KMS-11 (cell line): ENCODE data around the gene TMEM69.
"Not testable (repeated sequence)": the region's sequence is repeated elsewhere in the genome, so short reads cannot be mapped to it uniquely, and the experiment has no call there.

ENCODE experiments used
- H2AFZ ChIP-seq: fragments of 200-600 bp; sonication (generic); 2 replicates; pipeline ENCODE4 v1.6.1; 2016; ENCODE audit warnings: antibody characterized with exemption, mixed run types, low read depth
- H3K27ac ChIP-seq: fragments of 200-600 bp; sonication (generic); 2 replicates; pipeline ENCODE4 v1.6.1; 2016; ENCODE audit warnings: mild to moderate bottlenecking, mixed run types
- H3K27me3 ChIP-seq: fragments of 200-600 bp; sonication (generic); 2 replicates; pipeline ENCODE4 v1.6.1; 2017; ENCODE audit warnings: mild to moderate bottlenecking, low read depth, mixed run types, moderate library complexity; ENCODE audit not compliant: insufficient read depth
- H3K36me3 ChIP-seq: fragments of 200-600 bp; sonication (generic); 2 replicates; pipeline ENCODE4 v1.6.1; 2017; ENCODE audit warnings: mild to moderate bottlenecking, mixed run types; ENCODE audit not compliant: insufficient read depth
- H3K4me1 ChIP-seq: fragments of 200-600 bp; sonication (generic); 2 replicates; pipeline ENCODE4 v1.6.1; 2016; ENCODE audit warnings: mild to moderate bottlenecking, low read depth, mixed run types; ENCODE audit not compliant: poor library complexity, severe bottlenecking
- H3K4me2 ChIP-seq: fragments of 200-600 bp; sonication (generic); 2 replicates; pipeline ENCODE4 v1.7.0; 2016; ENCODE audit warnings: mild to moderate bottlenecking, mixed run types
- H3K4me3 ChIP-seq: fragments of 200-600 bp; sonication (generic); IDR thresholded peaks from 2 replicates; pipeline ENCODE4 v1.6.1; 2017; ENCODE audit warnings: low read depth, low read length, mixed read lengths; ENCODE audit not compliant: insufficient read depth
- H3K79me2 ChIP-seq: fragments of 200-600 bp; sonication (generic); 2 replicates; pipeline ENCODE4 v1.6.1; 2016; ENCODE audit warnings: low read depth, mixed run types; ENCODE audit not compliant: insufficient read depth
- H3K9ac ChIP-seq: fragments of 200-600 bp; sonication (generic); 2 replicates; pipeline ENCODE4 v1.6.1; 2016; ENCODE audit warnings: mild to moderate bottlenecking, mixed run types
- H4K20me1 ChIP-seq: fragments of 200-600 bp; sonication (generic); 2 replicates; pipeline ENCODE4 v1.6.1; 2016; ENCODE audit warnings: mild to moderate bottlenecking, mixed run types; ENCODE audit not compliant: insufficient read depth
- CTCF ChIP-seq: fragments of 200-600 bp; sonication (generic); conservative IDR thresholded peaks from 2 replicates; pipeline ENCODE4 v1.6.1; 2017; ENCODE audit warnings: low read depth, mild to moderate bottlenecking, antibody characterized with exemption, low read length, moderate library complexity, mixed read lengths

TMEM69 gene

DNA sequence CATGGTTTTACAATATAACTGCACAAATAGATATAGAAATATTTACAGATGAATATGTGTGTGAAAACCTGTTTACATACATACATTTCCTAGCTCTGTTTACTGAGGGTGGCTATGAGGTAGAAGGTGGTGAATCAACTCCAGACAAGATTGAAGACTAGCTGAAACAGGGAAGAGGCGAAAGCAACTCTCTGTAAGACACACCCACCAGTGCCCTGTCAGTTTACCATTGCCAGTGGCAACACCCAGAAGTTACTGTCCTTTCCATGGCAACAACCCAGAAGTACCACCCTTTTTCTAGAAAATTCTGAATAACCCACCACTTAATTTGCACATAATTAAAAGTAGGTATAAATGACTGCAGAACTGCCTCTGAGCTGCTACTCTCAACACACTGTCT is 16.7 kb downstream of the TMEM69 start:
- no peak for TF ChIP-seq CTCF
- Histone ChIP-seq H3K27ac (no peak overlapping the region), H3K79me2 (no peaks in the 10 kb centered on the region), H3K4me1 (no peaks in the 10 kb centered on the region), H3K9ac (no peak overlapping the region), H3K27me3 (no peaks in the 10 kb centered on the region), H2AFZ (no peak overlapping the region), H4K20me1 (no peaks in the 10 kb centered on the region), H3K4me3 (no peak overlapping the region), H3K36me3 (no peaks in the 10 kb centered on the region), H3K4me2 (no peak overlapping the region)

DNA sequence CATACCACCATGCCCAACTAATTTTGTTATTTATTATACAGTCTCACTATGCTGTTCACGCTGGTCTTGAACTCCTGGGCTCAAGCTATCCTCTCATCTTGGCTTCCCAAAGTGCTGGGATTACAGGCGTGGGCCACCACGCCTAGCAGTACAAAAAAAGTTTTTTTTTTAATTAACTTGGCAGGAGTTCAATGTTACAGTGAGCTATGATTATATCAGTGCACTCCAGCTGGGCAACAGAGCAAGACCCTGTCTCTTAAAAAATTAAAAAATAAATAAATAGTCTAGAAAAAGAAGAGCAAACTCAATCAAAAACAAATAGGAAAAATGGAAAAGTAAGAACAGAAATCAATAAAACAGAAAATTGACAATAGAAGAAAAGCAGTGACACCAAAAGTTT is 25.7 kb downstream of the TMEM69 start:
- no peaks in the 10 kb centered on the region for H3K36me3 ChIP-seq
- no peaks in the 10 kb centered on the region for H3K79me2 ChIP-seq
- no peaks in the 10 kb centered on the region for H4K20me1 ChIP-seq
- TF ChIP-seq CTCF = no peak
- no peaks in the 10 kb centered on the region for H3K27me3 ChIP-seq
- H3K9ac ChIP-seq = no peak overlapping the region
- no peaks in the 10 kb centered on the region for H3K4me1 ChIP-seq
- H3K4me2 ChIP-seq = no peak overlapping the region
- H2AFZ ChIP-seq = no peak overlapping the region
- no peak overlapping the region for H3K27ac ChIP-seq
- H3K4me3 ChIP-seq = no peak overlapping the region

DNA sequence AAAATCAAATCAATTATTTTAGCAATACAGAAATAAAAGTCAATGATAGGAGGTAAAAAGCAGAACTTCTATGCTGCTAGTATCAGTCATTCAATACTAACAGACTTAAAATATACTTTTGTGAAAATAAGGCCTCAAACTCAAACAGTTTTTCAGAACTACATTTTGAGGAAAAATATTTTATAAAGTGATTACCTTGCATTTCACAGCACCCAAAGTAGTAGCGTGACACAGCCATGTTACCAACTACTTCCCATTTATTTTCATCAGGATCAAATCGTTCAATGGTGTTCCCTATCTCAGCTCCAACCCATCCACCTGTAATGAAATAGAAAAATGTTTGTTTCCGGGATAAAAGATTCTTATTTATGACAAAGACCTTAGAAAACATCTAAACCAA is 28.7 kb downstream of the TMEM69 start:
- no peak overlapping the region for H2AFZ ChIP-seq

GRCh38 chr1:45717386-45717785 is 29.4 kb downstream of the TMEM69 start:
- not testable (repeated sequence) for H4K20me1 ChIP-seq, H3K4me3 ChIP-seq, H3K4me1 ChIP-seq, H3K27ac ChIP-seq, H3K36me3 ChIP-seq, H3K79me2 ChIP-seq, H2AFZ ChIP-seq, H3K4me2 ChIP-seq, H3K27me3 ChIP-seq, H3K9ac ChIP-seq

More for the DNA sequence above, 28.7 kb downstream of the TMEM69 start:
- Histone ChIP-seq H3K79me2 (no peaks in the 10 kb centered on the region), H3K4me1 (no peaks in the 10 kb centered on the region), H3K36me3 (no peaks in the 10 kb centered on the region), H3K9ac (no peak overlapping the region), H3K4me2 (no peak overlapping the region), H4K20me1 (no peaks in the 10 kb centered on the region), H3K27me3 (no peaks in the 10 kb centered on the region), H3K4me3 (no peak overlapping the region), H3K27ac (no peak overlapping the region)
- no peak for TF ChIP-seq CTCF

DNA sequence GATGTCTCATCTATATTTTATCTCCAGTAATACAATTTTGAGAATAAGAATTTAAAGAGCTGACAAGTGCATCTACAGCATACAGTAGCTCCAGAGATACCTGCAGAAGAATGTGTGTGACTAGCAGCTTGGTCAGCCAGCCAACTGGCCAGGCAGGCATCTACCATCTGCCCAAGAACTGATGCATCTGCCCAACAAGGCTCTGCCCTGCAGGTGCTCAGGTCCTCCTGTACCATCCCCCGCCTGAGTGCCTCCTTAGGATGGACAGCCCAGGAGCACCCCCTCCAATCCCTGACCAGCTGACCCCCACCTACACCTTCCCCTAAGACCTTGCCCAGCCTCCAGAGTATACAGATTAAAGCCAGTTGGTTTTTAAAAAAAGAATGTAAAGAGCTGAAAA is 30.3 kb downstream of the TMEM69 start:
- Histone ChIP-seq H2AFZ (no peak overlapping the region), H3K79me2 (no peaks in the 10 kb centered on the region), H3K9ac (no peak overlapping the region)

More for the DNA sequence above, 30.3 kb downstream of the TMEM69 start:
- TF ChIP-seq CTCF = no peak
- Histone ChIP-seq H3K36me3 (no peaks in the 10 kb centered on the region), H3K27ac (no peak overlapping the region), H3K4me1 (no peaks in the 10 kb centered on the region), H3K4me2 (no peak overlapping the region), H3K27me3 (no peaks in the 10 kb centered on the region), H3K4me3 (no peak overlapping the region), H4K20me1 (no peaks in the 10 kb centered on the region)
